HG03354 (cell line): ENCODE results near the gene ZBTB7B.
A peak's percentile ranks its signal among the peaks of the same experiment; 100 is the strongest.

ENCODE experiments used
- ATAC-seq: cut with Tn5 transposase; IDR thresholded peaks from one replicate; pipeline ENCODE4 v1.9.1; 2021; ENCODE audit warnings: mild to moderate bottlenecking; ENCODE audit not compliant: unreplicated experiment, poor library complexity, severe bottlenecking

The ZBTB7B gene

GRCh38 chr1:155000726-155001424, 1.7 kb upstream of the ZBTB7B start:
- ATAC-seq = peak; percentile 44

GRCh38 chr1:155001425-155001674, 1.3 kb upstream of the ZBTB7B start:
- ATAC-seq = no peak

- peak; percentile 65 for ATAC-seq
Observed at GRCh38 chr1:155001675-155002463, 733 bp upstream of the ZBTB7B start.

GRCh38 chr1:155003227-155003765, 694 bp downstream of the ZBTB7B start:
- ATAC-seq = no peak

- ATAC-seq = no peak
Observed at GRCh38 chr1:155003766-155004351, 1.3 kb downstream of the ZBTB7B start.

GRCh38 chr1:155004352-155005075, 1.9 kb downstream of the ZBTB7B start:
- ATAC-seq = no peak

- no peak for ATAC-seq
Observed at GRCh38 chr1:155005076-155006011, 2.7 kb downstream of the ZBTB7B start.

GRCh38 chr1:155006601-155007101, 4.0 kb downstream of the ZBTB7B start:
- ATAC-seq = no peak

- no peak for ATAC-seq
Observed at GRCh38 chr1:155007251-155007828, 4.7 kb downstream of the ZBTB7B start.

GRCh38 chr1:155008015-155008941, 5.7 kb downstream of the ZBTB7B start:
- no peak for ATAC-seq

GRCh38 chr1:155009221-155009711, 6.7 kb downstream of the ZBTB7B start:
- ATAC-seq = no peak

GRCh38 chr1:155009742-155010141, 7.1 kb downstream of the ZBTB7B start:
- ATAC-seq = no peak

- no peak for ATAC-seq
Observed at GRCh38 chr1:155010211-155010918, 7.8 kb downstream of the ZBTB7B start.

- no peak for ATAC-seq
Observed at GRCh38 chr1:155011004-155011416, 8.4 kb downstream of the ZBTB7B start.

GRCh38 chr1:155011437-155012025, 8.9 kb downstream of the ZBTB7B start:
- ATAC-seq = no peak

GRCh38 chr1:155012026-155012546, 9.5 kb downstream of the ZBTB7B start:
- no peak for ATAC-seq
